Measurements from ENCODE around the gene KCNH5.

Gene KCNH5

GRCh38 chr14:62994096-62994495, 51.2 kb downstream of the KCNH5 start:
- DNase-seq, result no peak

GRCh38 chr14:62988967-62989366, 56.3 kb downstream of the KCNH5 start:
- DNase-seq, result no peak

GRCh38 chr14:62983821-62984220, 61.4 kb downstream of the KCNH5 start:
- DNase-seq, result no peak

GRCh38 chr14:62980693-62981092, 64.6 kb downstream of the KCNH5 start:
- DNase-seq, result no peak

- DNase-seq, result no peak
Measured at GRCh38 chr14:62957562-62957961, 87.7 kb downstream of the KCNH5 start.

DNA sequence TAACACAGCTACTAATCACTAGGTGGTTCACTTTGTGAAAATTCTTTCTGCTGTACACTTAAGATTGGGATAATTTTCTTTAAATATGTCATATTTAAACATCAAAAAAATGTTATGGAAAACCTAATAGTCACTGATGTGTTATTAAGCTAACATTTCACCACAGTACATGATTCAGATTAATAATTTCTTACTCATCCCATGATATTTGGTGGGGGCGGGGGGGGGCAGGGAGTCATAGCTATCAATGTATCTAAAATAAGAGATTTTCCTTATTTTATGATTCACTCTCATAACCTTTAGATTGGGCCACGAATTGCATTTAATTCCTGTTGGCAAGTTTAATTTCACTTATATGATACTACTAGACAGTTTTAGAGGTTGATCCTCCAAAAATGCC, 88.8 kb downstream of the KCNH5 start:
- DNase-seq, result no peak

GRCh38 chr14:62954165-62954564, 91.1 kb downstream of the KCNH5 start:
- no peak for DNase-seq

GRCh38 chr14:62952226-62952625, 93.0 kb downstream of the KCNH5 start:
- DNase-seq, result no peak

- no peak for DNase-seq
Measured at GRCh38 chr14:62947301-62947700, 98.0 kb downstream of the KCNH5 start.

DNA sequence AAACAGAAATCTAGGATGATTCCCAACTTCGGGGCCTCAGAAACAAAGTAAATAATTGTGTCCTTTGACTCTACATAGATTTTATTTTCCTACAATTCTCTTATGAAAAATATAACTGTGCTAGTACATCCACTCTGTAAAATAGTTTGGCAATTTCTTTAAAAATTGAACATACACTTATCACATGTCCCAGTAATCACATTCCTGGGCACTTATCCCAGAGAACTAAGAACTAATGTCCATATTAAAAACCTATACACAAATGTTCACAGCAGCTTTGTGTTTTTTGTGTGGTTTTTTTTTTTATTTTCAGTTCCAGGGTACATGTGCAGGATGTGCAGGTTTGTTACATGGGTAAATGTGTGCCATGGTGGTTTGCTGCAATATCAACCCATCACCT, 99.0 kb downstream of the KCNH5 start:
- no peak for DNase-seq

DNA sequence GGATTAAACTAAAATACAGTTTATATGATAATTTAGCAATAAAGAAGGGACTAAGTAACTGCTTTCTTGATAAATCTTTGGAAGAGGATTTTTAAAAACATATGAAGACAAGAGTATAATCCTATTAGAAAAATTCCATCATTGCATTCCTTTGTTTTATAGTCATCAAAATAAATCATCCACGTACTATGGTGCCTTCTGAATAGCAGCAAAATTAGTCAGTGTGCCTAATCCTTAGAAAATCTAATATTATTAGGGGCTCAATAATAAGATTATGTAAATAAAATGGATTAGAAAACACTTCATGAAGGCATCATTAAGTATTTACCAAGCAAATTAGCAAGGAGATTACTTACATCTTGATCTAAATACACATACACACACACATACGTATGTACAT, 102.1 kb downstream of the KCNH5 start:
- DNase-seq, result no peak

DNA sequence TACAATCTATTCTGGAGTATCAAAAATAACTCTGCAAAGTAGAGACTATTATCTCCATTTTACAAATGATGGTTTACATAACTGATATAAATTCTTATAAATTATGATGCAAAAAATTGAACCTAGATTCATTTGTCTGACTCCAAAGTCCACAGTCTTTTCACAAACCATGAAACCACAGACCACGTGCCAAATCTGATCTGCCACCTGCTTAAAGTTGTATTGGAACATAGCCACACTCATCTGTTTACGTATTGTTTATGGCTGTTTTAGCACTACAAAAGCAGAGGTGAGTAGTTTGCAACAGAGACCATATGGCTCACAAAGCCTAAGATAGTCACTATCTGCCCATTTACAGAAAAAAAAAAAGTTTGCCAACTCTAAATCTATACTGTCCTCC, 105.3 kb downstream of the KCNH5 start:
- DNase-seq, result no peak

DNA sequence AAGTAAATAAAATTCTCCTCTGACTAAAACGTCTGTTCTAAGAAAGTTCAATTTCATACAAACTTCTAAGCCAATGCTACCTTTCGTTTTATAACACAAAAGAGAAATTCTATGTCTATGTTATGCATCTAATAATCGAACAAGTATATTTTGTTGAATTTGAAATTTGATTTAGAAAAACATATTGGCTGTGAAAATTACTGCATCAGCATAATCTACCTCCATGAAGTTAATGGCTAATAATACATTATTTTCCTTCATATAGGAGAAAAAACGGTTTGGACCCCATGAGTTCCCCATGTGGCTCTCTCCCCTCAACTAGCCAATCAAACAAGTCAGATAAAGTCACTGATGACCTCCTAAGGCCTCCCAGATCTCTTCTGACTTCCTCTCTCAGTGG, 106.5 kb downstream of the KCNH5 start:
- DNase-seq, result no peak

DNA sequence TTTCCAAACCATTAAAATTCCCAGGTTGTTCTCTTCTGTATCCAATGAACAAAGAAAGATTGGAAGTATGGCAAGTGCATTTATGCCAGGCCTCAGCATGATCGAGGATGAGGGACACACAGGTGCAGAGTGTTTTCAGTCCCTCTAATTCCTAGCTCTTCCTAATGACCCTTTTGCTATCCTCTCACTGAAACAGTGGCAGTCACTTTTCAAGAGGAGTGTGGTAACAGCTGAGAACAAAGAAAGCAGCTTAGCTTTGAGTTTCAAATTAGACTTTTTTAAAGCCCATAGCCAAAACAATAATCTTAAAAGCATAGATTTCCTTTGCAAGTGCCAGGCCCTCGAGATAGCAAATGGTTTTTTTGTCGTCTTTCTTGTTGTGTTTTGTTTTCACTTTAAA, 110.8 kb downstream of the KCNH5 start:
- DNase-seq, result peak in 1 of 2 experiments; percentile 28

DNA sequence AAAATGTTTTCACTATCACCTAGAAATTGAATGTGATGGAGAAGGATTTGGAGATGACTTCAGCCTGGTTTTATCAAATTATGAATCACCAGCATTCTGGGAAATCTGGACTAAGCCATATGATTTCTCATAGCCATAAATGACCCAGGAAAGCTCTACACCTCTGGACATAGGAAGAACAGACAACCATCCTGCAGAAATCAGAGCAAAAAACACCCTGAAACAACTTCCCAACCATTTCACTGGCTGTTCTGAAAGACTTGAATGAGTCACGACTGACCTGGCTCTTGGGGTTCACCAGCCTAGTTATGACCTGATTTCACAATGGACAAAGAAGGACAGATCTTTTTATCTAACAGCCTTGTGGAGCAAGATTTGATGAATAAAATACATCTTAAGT, 123.8 kb downstream of the KCNH5 start:
- no peak for DNase-seq

DNA sequence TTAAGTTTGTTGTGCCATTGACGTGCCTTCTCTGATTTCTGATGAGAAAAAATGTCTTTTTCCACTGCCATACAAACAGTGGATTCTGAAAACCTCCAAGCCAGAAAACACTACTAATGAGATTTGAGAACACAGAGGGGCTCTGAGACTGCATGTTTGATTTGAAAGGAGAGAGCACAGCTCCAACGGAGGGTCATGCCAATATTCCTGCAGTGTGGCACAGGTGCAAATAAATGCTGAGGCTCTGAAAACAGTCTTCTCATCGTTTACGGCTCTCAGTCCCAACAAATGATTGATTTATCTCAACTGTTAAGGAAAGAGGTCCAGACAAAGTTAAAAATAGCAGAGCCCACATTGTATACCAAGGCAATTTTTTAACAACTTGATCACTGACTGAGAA, 128.7 kb downstream of the KCNH5 start:
- DNase-seq, result no peak

DNA sequence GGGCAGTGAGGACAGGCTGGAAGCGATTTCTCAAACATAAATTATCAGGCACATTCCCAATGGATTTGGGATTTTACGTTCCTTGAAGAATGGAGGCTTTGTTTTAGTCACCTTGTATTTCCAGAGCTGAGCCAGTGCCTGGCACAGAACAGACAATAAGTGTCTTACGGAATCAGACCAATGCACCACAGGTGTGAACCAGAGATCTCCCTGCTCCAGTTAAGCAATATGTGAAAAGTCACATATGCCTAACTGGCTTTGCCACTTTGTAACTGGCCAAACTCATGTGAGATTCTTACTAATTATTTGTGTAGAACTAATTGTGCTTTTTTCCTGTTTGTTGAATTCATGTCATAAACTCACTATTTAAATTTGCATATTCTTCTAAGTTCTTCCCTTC, 130.4 kb downstream of the KCNH5 start:
- DNase-seq, result no peak

DNA sequence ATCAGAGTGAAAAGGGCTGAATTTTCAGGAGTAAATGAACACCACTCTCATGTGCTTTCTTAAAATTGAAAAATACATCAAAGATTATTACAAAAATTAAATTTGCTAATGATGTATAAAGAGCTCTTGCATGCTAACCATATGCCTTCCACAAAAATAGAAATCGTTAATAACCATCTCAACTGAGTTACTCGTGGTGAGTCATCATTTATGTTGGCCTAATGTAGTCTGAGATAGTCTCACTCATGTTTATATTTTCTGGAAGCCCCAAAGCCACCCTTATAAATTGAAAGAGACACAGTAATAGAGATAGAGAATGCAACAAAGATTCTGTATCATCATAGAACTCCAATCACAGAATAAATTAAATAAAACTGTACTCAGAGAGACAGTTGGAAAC, 131.2 kb downstream of the KCNH5 start:
- DNase-seq, result no peak

GRCh38 chr14:62908506-62908905, 136.8 kb downstream of the KCNH5 start:
- no peak for DNase-seq

- DNase-seq, result no peak
Measured at GRCh38 chr14:62905566-62905965, 139.7 kb downstream of the KCNH5 start.

GRCh38 chr14:62897771-62898170, 147.5 kb downstream of the KCNH5 start:
- no peak for DNase-seq

DNA sequence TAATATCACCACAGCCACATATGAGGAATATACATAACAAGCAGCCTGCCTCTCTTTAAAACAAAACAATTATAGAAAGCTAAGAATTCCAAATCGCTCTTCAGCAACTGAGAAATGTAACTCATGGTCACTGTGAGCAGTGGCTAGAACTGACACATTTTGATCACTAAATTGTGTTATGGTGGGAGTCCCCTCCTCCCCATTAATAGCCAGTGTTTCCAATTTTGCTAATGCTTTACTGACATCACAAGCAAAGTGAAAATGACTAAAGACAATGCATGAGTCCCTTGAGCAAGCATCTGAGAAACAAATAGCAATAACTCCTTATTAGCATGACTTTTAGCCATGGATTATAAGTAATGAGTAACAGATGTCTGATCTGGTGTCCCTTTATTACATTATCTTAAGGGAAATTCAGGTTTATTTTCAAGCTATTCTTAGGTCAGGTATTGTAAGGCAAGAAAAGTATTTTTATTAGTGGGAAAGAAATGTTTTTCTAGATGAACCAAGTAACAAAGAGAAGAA, 148.3 kb downstream of the KCNH5 start:
- DNase-seq, result peak in 1 of 2 experiments; percentile 45

GRCh38 chr14:62894736-62895135, 150.5 kb downstream of the KCNH5 start:
- no peak for DNase-seq

- no peak for DNase-seq
Measured at GRCh38 chr14:62889364-62889763, 155.9 kb downstream of the KCNH5 start.

GRCh38 chr14:62886461-62886860, 158.8 kb downstream of the KCNH5 start:
- no peak for DNase-seq

GRCh38 chr14:62885451-62885850, 159.8 kb downstream of the KCNH5 start:
- no peak for DNase-seq

All from NCI-H524 (cell line).